NCI-H526 (cell line): ENCODE data around the gene PLXNB1.
"Not testable (repeated sequence)": the region's sequence is repeated elsewhere in the genome, so short reads cannot be mapped to it uniquely, and the experiment has no call there.

Source experiments
- DNase-seq, 2 experiments: peaks; one replicate each; lab custom pipeline; 2025; lab: John Stamatoyannopoulos, UW

The PLXNB1 gene

GRCh38 chr3:48429960-48430707, at the start of gene PLXNB1:
Gene PLXNB1, minus strand, starts transcription at chr3:48430086. Its CDS starts 5,475 bp downstream, at chr3:48424611.
- peak; percentile 62 to 83 for DNase-seq

- DNase-seq = no peak
Measured at GRCh38 chr3:48478626-48479555, 49.0 kb upstream of the PLXNB1 start.

- DNase-seq = no peak
Measured at GRCh38 chr3:48477959-48478520, 48.2 kb upstream of the PLXNB1 start.

GRCh38 chr3:48476426-48477053, 46.7 kb upstream of the PLXNB1 start:
- DNase-seq = no peak

GRCh38 chr3:48475188-48475587, 45.3 kb upstream of the PLXNB1 start:
- no peak for DNase-seq

- DNase-seq = no peak
Measured at GRCh38 chr3:48474619-48475018, 44.7 kb upstream of the PLXNB1 start.

GRCh38 chr3:48474031-48474430, 44.1 kb upstream of the PLXNB1 start:
- not testable (repeated sequence) for DNase-seq

- no peak for DNase-seq
Measured at GRCh38 chr3:48473617-48473952, 43.7 kb upstream of the PLXNB1 start.

- peak; percentile 9 to 60 for DNase-seq
Measured at GRCh38 chr3:48472923-48473616, 43.2 kb upstream of the PLXNB1 start.

- DNase-seq = no peak
Measured at GRCh38 chr3:48472673-48472922, 42.7 kb upstream of the PLXNB1 start.

GRCh38 chr3:48470286-48470685, 40.4 kb upstream of the PLXNB1 start:
- DNase-seq = no peak

GRCh38 chr3:48469046-48469915, 39.4 kb upstream of the PLXNB1 start:
- DNase-seq = no peak

GRCh38 chr3:48468329-48468731, 38.4 kb upstream of the PLXNB1 start:
- no peak for DNase-seq

- no peak for DNase-seq
Measured at GRCh38 chr3:48467473-48468267, 37.8 kb upstream of the PLXNB1 start.

GRCh38 chr3:48467110-48467454, 37.2 kb upstream of the PLXNB1 start:
- no peak for DNase-seq

- no peak for DNase-seq
Measured at GRCh38 chr3:48466386-48467109, 36.7 kb upstream of the PLXNB1 start.

GRCh38 chr3:48465531-48466378, 35.9 kb upstream of the PLXNB1 start:
- DNase-seq = peak; percentile 80 to 90

GRCh38 chr3:48465237-48465530, 35.3 kb upstream of the PLXNB1 start:
- no peak for DNase-seq

- no peak for DNase-seq
Measured at GRCh38 chr3:48464713-48465221, 34.9 kb upstream of the PLXNB1 start.
